A673 (cell line): Measurements from ENCODE around the gene CYP4F11. TPM values are rescaled to one million over a fixed set of nuclear protein-coding genes. Genes with fewer than 3 reads are reported as not detected.

Experiments
- BruUV-seq: library from RNA; stranded (reverse); fragments of 400-500 nt; replicated peaks from 2 replicates; lab custom pipeline; 2021; lab: Mats Ljungman, UMichigan
- CTCF ChIA-PET: fragments of 300-600 bp; sonication (Branson Sonifier 250); formaldehyde crosslinking; loops from one replicate; lab custom pipeline; 2022; ENCODE audit warnings: antibody characterized with exemption; lab: Charles Lee
- POLR2A ChIA-PET: fragments of 300-600 bp; sonication (Branson Sonifier 250); formaldehyde crosslinking; loops from one replicate; lab custom pipeline; 2022; ENCODE audit warnings: antibody characterized with exemption; ENCODE audit not compliant: low non-redundant PET; lab: Charles Lee
- DNase-seq: peaks from one replicate; pipeline ENCODE4 v3.0.0-alpha.2; 2015; ENCODE audit warnings: low spot score
- H3K27ac ChIP-seq: fragments of 200-600 bp; sonication (generic); 2 replicates; pipeline ENCODE4 v1.5.1; 2016; ENCODE audit warnings: mixed run types, low read depth, mild to moderate bottlenecking, mixed read lengths, antibody characterized with exemption, low read length; ENCODE audit not compliant: poor library complexity, severe bottlenecking
- H3K27me3 ChIP-seq: fragments of 200-600 bp; sonication (generic); replicated peaks from 2 replicates; pipeline ENCODE4 v1.6.1; 2017; ENCODE audit warnings: mixed run types, low read depth, mild to moderate bottlenecking, mixed read lengths, antibody characterized with exemption, low read length; ENCODE audit not compliant: insufficient read depth, poor library complexity
- H3K36me3 ChIP-seq: fragments of 200-600 bp; sonication (generic); 2 replicates; pipeline ENCODE4 v1.6.1; 2016; ENCODE audit warnings: mixed run types, mild to moderate bottlenecking, mixed read lengths, antibody characterized with exemption, low read length; ENCODE audit not compliant: insufficient read depth, poor library complexity, severe bottlenecking
- H3K4me1 ChIP-seq: fragments of 200-600 bp; sonication (generic); 2 replicates; pipeline ENCODE4 v1.6.1; 2017; ENCODE audit warnings: mixed run types, mild to moderate bottlenecking, mixed read lengths, antibody characterized with exemption, low read length; ENCODE audit not compliant: insufficient read depth, poor library complexity, severe bottlenecking
- H3K4me3 ChIP-seq: fragments of 200-600 bp; sonication (generic); 2 replicates; pipeline ENCODE4 v1.5.1; 2016; ENCODE audit warnings: low read depth, mixed run types, mild to moderate bottlenecking, mixed read lengths, low read length; ENCODE audit not compliant: poor library complexity, severe bottlenecking
- H3K9me3 ChIP-seq: fragments of 200-600 bp; sonication (generic); 2 replicates; pipeline ENCODE4 v1.6.1; 2016; ENCODE audit warnings: mixed run types, low read depth, mild to moderate bottlenecking, mixed read lengths, antibody characterized with exemption, low read length; ENCODE audit not compliant: poor library complexity, severe bottlenecking
- EZH2 ChIP-seq: fragments of 200-600 bp; sonication (generic); IDR thresholded peaks from 2 replicates; pipeline ENCODE4 v1.6.1; 2017; ENCODE audit warnings: borderline replicate concordance, low read depth, mild to moderate bottlenecking, mixed read lengths, antibody characterized with exemption, low read length; ENCODE audit not compliant: poor library complexity, severe bottlenecking
- intact Hi-C: fragments of 100-400 bp; cut with micrococcal nuclease; formaldehyde crosslinking; loops from one replicate; pipeline ENCODE4 v1.10.0; 2022; ENCODE audit not compliant: unreplicated experiment
- total RNA-seq: library from RNA; stranded (reverse); gene quantifications from 2 replicates; pipeline ENCODE4 v1.2.3, GENCODE V29; 2021
- TF ChIP-seq, protein P1 (sequence below): fragments of 300-800, 200-600 bp; sonication (generic); conservative IDR thresholded peaks from 2 replicates; pipeline ENCODE4 v1.5.1; 2017; ENCODE audit warnings: low read depth, mild to moderate bottlenecking, antibody characterized with exemption, low read length, moderate library complexity, mixed read lengths

Gene CYP4F11
- total RNA-seq, 1 experiment from 2014 or later = 0.13 TPM

DNA sequence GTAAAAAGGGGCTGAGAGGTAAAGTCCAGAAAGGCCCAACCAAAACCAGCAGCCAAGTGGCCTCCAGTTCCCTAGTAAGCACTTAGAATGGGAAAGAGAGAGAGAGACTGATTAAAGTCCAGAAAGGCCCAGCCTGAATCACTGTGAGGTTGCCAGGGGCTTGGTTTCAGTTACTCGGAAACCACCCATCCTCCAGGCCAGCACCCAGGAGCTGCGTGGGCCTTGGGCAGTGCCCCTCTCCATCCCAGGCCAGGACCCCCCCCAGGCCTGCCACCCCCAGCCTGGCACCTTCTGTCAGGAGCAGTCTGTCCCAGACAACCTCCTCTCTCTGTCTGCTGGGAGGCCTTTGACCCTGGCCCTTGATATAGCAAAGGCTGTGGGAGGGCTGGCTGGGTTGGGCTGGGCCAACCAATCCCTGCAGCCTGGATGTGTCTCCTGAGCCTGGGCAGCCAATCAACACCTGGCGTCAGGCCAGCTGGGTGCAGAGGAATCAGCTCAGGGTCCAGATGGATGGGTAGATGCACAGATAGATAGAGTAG lies 36.5 kb downstream of the CYP4F11 start, which contains the start of gene CYP4F2:
TSS of gene CYP4F2 (minus strand) at position 337 of the 539 bp plus-strand sequence. CDS start 463 bp downstream, outside the sequence.
- Histone ChIP-seq H3K9me3 (no peaks in the 10 kb centered on the region), H3K4me1 (no peaks in the 10 kb centered on the region), H3K27me3 (peaks cover 18% of the 10 kb centered on the region), H3K36me3 (no peaks in the 10 kb centered on the region), H3K27ac (no peak within 1 kb of the TSS), H3K4me3 (no peak within 1 kb of the TSS)
- DNase-seq = no peak
- BruUV-seq = no TSS peak
- ChIA-PET CTCF (no interaction called here), POLR2A (no interaction called here)
- intact Hi-C loops = no loop called here
- TF ChIP-seq, protein P1, sequence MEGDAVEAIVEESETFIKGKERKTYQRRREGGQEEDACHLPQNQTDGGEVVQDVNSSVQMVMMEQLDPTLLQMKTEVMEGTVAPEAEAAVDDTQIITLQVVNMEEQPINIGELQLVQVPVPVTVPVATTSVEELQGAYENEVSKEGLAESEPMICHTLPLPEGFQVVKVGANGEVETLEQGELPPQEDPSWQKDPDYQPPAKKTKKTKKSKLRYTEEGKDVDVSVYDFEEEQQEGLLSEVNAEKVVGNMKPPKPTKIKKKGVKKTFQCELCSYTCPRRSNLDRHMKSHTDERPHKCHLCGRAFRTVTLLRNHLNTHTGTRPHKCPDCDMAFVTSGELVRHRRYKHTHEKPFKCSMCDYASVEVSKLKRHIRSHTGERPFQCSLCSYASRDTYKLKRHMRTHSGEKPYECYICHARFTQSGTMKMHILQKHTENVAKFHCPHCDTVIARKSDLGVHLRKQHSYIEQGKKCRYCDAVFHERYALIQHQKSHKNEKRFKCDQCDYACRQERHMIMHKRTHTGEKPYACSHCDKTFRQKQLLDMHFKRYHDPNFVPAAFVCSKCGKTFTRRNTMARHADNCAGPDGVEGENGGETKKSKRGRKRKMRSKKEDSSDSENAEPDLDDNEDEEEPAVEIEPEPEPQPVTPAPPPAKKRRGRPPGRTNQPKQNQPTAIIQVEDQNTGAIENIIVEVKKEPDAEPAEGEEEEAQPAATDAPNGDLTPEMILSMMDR = no peak
- TF ChIP-seq EZH2 = no peak

DNA sequence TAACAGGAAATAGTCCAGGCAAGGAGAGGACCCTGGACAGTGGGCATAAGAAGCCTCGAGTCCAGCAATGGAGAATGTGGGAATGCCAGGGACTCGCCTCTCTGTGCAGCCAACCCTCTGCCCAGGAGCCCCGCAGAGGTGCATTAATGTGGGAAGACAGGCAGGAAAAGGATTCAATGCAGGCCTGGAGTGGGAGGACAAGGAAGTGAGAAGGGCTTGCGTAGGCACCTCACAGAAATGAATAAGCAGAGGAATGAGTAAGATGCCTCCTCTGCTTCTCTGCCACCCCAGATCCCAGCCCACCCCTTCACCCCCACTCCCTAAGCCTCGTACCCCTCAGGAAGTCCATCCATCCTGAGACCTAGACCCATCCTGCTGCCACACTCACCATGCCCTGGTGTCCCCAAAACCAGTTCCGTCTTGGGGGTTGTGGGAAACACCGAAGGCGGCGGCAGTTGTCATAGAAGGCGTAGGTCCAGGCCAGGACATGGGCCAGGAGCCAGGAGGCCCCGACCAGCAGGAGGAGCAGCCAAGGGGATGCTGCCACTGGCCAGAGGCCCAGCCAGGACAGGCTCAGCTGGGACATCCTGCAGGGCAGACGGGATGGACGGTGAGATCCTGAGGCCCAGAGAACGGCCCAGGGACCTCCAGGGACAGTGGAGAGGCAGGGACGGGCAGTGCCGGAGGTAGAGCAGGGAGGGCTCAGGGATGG lies 37.1 kb downstream of the CYP4F11 start:
- DNase-seq = no peak
- Histone ChIP-seq H3K27me3 (peaks cover 18% of the 10 kb centered on the region), H3K9me3 (no peaks in the 10 kb centered on the region), H3K36me3 (no peaks in the 10 kb centered on the region), H3K27ac (no peak overlapping the region), H3K4me3 (no peak overlapping the region), H3K4me1 (no peaks in the 10 kb centered on the region)
- ChIA-PET CTCF (no interaction called here), POLR2A (no interaction called here)
- no peak for TF ChIP-seq EZH2
- TF ChIP-seq, protein P1 = no peak
- no TSS peak for BruUV-seq
- intact Hi-C loops = no loop called here

- POLR2A ChIA-PET = interaction anchor here (0.6 kb wide), 1 partner anchor 256 kb away, joined by 3 read pairs; no protein-coding TSS in a partner anchor
- no peak for DNase-seq
- CTCF ChIA-PET = no interaction called here
- Histone ChIP-seq H3K27ac (no peak overlapping the region), H3K9me3 (no peaks in the 10 kb centered on the region), H3K36me3 (no peaks in the 10 kb centered on the region), H3K27me3 (peaks cover 10% of the 10 kb centered on the region), H3K4me3 (no peak overlapping the region), H3K4me1 (no peaks in the 10 kb centered on the region)
- TF ChIP-seq, protein P1 = no peak
- TF ChIP-seq EZH2 = no peak
- intact Hi-C loops = no loop called here
- no TSS peak for BruUV-seq
Measured at GRCh38 chr19:15895876-15896430, 38.4 kb downstream of the CYP4F11 start.
